Psoas muscle (tissue), 8 donors: ENCODE data around the gene ANGEL1. TPM values are rescaled to one million over a fixed set of nuclear protein-coding genes. Genes with fewer than 3 reads are reported as not detected.

Experiments
- ATAC-seq, 4 donors: fragments of 200-7000 bp; cut with Tn5 transposase; one replicate each; pipeline ENCODE4 v1.9.1; 2020; ENCODE audit warnings: moderate library complexity in 3 of 4, mild to moderate bottlenecking in 2 of 4
- DNase-seq, 2 donors: peaks; one replicate each; pipeline ENCODE4 v3.0.0-alpha.2; 2020
- H3K27ac ChIP-seq: fragments of 200-600 bp; one replicate; pipeline ENCODE4 v1.8.0; 2022
- H3K27me3 ChIP-seq, 3 donors: fragments of 200-600 bp in 1 of 3; one replicate each; pipeline versions ENCODE4 v1.6.1 to v1.8.0; 2013 to 2022; ENCODE audit warnings: low read length in 2 of 3, mild to moderate bottlenecking in 2 of 3, moderate library complexity in 1 of 3; ENCODE audit not compliant: insufficient read depth in 3 of 3
- H3K36me3 ChIP-seq, 2 donors: fragments of 200-600 bp in 1 of 2; one replicate each; pipeline versions ENCODE4 v1.6.1 to v1.8.0; 2013 to 2022; ENCODE audit warnings: low read depth in 1 of 2, mild to moderate bottlenecking in 1 of 2, moderate library complexity in 1 of 2; ENCODE audit not compliant: insufficient read depth in 1 of 2
- H3K4me1 ChIP-seq: fragments of 200-600 bp; one replicate; pipeline ENCODE4 v1.8.0; 2022
- H3K4me3 ChIP-seq: fragments of 200-600 bp; one replicate; pipeline ENCODE4 v1.8.0; 2022; ENCODE audit warnings: mild to moderate bottlenecking
- H3K9me3 ChIP-seq: fragments of 200-600 bp; one replicate; pipeline ENCODE4 v1.8.0; 2022
- WGBS, 3 donors: extraction: QIAGEN DNeasy Blood & Tissue Kit; methylation state at CpG; one replicate each; pipeline versions ENCODE4 v1.1.6 to v1.1.7; 2013; 5-methylcytosine and 5-hydroxymethylcytosine counted together
- intact Hi-C, 2 donors: fragments of 100-400 bp; cut with DNase I; formaldehyde crosslinking; loops; one replicate each; pipeline versions ENCODE4 v1.11.0 to v1.14.2; 2022
- polyA plus RNA-seq, 3 donors: library from polyadenylated mRNA; stranded (reverse); fragments of 200-250 nt; gene quantifications; one replicate each; pipeline ENCODE4 v1.2.3, GENCODE V29; 2013
- total RNA-seq, 4 donors: library from RNA; stranded (reverse); fragmentation: NEBNext Ultra II Directional in 2 of 4; extraction: Animal tissue kit (Norgen Biotek cat#: 25700) in 2 of 4; gene quantifications; one replicate each; pipeline versions ENCODE4 v1.2.1 to v1.2.4, GENCODE V29; 2021 to 2023
- TF ChIP-seq, protein P1 (sequence below): fragments of 200-600 bp; IDR thresholded peaks from one replicate; pipeline ENCODE4 v1.8.0; 2022; ENCODE audit warnings: antibody characterized with exemption
- donor health status: healthy with polysubstance abuse.
- donor health status: DM: no; HTN: no; CAD: no; lungs with moderate emphysema.
- donor health status: Bipolar disorder and iron deficiency.
- donor health status: healthy.
- donor health status: DM: yes; HTN: yes; CAD: no.
- donor health status: DM: no; HTN: no; CAD: no.
- donor health status: DM: no; HTN: no; CAD: no.
- donor health status: DM: yes; HTN: yes; CAD: no.

ANGEL1 gene
- total and polyA plus RNA-seq, 7 donors, result 4.5 to 14.1 (median 10.6) TPM

- Histone ChIP-seq H3K4me1 (peaks cover 22% of the 10 kb centered on the region), H3K27ac (peak overlapping the region; percentile 92), H3K4me3 (peak overlapping the region; percentile 97), H3K36me3 (peaks cover 7 to 28% of the 10 kb centered on the region in 2 donors), H3K9me3 (no peaks in the 10 kb centered on the region), H3K27me3 (no peaks in the 10 kb centered on the region)
- DNase-seq, result no peak
- TF ChIP-seq, protein P1, sequence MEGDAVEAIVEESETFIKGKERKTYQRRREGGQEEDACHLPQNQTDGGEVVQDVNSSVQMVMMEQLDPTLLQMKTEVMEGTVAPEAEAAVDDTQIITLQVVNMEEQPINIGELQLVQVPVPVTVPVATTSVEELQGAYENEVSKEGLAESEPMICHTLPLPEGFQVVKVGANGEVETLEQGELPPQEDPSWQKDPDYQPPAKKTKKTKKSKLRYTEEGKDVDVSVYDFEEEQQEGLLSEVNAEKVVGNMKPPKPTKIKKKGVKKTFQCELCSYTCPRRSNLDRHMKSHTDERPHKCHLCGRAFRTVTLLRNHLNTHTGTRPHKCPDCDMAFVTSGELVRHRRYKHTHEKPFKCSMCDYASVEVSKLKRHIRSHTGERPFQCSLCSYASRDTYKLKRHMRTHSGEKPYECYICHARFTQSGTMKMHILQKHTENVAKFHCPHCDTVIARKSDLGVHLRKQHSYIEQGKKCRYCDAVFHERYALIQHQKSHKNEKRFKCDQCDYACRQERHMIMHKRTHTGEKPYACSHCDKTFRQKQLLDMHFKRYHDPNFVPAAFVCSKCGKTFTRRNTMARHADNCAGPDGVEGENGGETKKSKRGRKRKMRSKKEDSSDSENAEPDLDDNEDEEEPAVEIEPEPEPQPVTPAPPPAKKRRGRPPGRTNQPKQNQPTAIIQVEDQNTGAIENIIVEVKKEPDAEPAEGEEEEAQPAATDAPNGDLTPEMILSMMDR, result no peak
- WGBS, 3 donors, result 58 to 72% (median 59%) methylated on average over 4 of the region's 4 CpGs
- no peak for ATAC-seq
- intact Hi-C loops, result no loop called here
These were observed 1.1 kb downstream of the ANGEL1 start for GRCh38 chr14:76811561-76811960.

- H3K4me3 ChIP-seq, result peak overlapping the region; percentile 97
- ATAC-seq (no peak), DNase-seq (no peak)
- H3K4me1 ChIP-seq, result peaks cover 22% of the 10 kb centered on the region
- intact Hi-C loops, result no loop called here
- no peak overlapping the region for H3K27ac ChIP-seq
- H3K9me3 ChIP-seq, result no peaks in the 10 kb centered on the region
- no peaks in the 10 kb centered on the region for H3K27me3 ChIP-seq
- H3K36me3 ChIP-seq, result peaks cover 11 to 34% of the 10 kb centered on the region in 2 donors
- 2 to 6% (median 3%) methylated on average over 9 of the region's 9 CpGs for WGBS, 3 donors
- TF ChIP-seq, protein P1, result no peak
These were observed 1.7 kb downstream of the ANGEL1 start for GRCh38 chr14:76810953-76811400.

DNA sequence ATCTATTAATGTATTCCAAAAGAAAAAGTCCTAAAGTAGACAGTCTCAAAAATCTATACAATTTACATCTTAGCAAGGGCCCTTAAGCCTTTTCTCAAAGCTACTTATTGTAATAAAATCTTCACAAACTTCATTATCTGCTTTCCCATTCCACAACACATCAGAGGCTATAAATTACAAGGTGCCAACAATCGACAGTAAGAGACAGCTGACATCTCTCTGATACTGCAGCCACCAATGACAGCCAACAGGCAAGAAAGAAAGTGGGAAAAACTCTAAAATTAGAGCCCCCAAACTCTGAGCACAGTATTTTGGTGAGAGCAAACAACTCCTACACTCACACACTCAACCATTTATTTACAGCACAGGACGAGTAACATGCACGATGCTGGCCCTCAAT is 2.2 kb downstream of the ANGEL1 start:
- ATAC-seq, result no peak
- intact Hi-C loops, result no loop called here
- Histone ChIP-seq H3K27ac (no peak overlapping the region), H3K9me3 (no peaks in the 10 kb centered on the region), H3K4me3 (peak overlapping the region; percentile 97), H3K27me3 (no peaks in the 10 kb centered on the region), H3K4me1 (peaks cover 22% of the 10 kb centered on the region), H3K36me3 (peaks cover 11 to 39% of the 10 kb centered on the region in 2 donors)
- WGBS, 3 donors, result 11 to 27% (median 19%) methylated on average over 3 of the region's 3 CpGs
- DNase-seq, result no peak
- TF ChIP-seq, protein P1, result no peak

GRCh38 chr14:76808990-76809389 is 3.7 kb downstream of the ANGEL1 start:
- Histone ChIP-seq H3K27ac (no peak overlapping the region), H3K4me1 (peaks cover 22% of the 10 kb centered on the region), H3K36me3 (peaks cover 14 to 53% of the 10 kb centered on the region in 2 donors), H3K9me3 (no peaks in the 10 kb centered on the region), H3K4me3 (no peak overlapping the region), H3K27me3 (no peaks in the 10 kb centered on the region)
- DNase-seq (no peak), ATAC-seq (no peak)
- TF ChIP-seq, protein P1, result no peak
- WGBS, 3 donors, result 89 to 96% (median 94%) methylated on average over 4 of the region's 4 CpGs
- intact Hi-C loops, result no loop called here

- DNase-seq (no peak), ATAC-seq (no peak)
- no peaks in the 10 kb centered on the region for H3K9me3 ChIP-seq
- H3K27me3 ChIP-seq, result no peaks in the 10 kb centered on the region
- intact Hi-C loops, result no loop called here
- H3K4me3 ChIP-seq, result no peak overlapping the region
- TF ChIP-seq, protein P1, result no peak
- peaks cover 22% of the 10 kb centered on the region for H3K4me1 ChIP-seq
- WGBS, 3 donors, result 63 to 93% (median 67%) methylated on average over 1 of the region's 1 CpG
- H3K27ac ChIP-seq, result no peak overlapping the region
- H3K36me3 ChIP-seq, result peaks cover 19 to 63% of the 10 kb centered on the region in 2 donors
These were observed 4.7 kb downstream of the ANGEL1 start for GRCh38 chr14:76808011-76808410.
